Skin epidermis (tissue), 12 donors: Measurements from ENCODE around the gene UHRF1.
"Not testable (repeated sequence)": the region's sequence is repeated elsewhere in the genome, so short reads cannot be mapped to it uniquely, and the experiment has no call there.

Source experiments
- H3K27ac ChIP-seq, 21 experiments: fragments of 200-600 bp; sonication (generic) in 11 of 21; one replicate each; pipeline ENCODE4 v1.5.0; 2020; ENCODE audit warnings: mild to moderate bottlenecking in 3 of 21, inconsistent platforms in 2 of 21, moderate library complexity in 2 of 21
- H3K4me3 ChIP-seq, 7 experiments: fragments of 200-600 bp; sonication (generic) in 2 of 7; one replicate each; pipeline ENCODE4 v1.5.0; 2020; ENCODE audit warnings: inconsistent platforms in 2 of 7, mild to moderate bottlenecking in 2 of 7, moderate library complexity in 1 of 7

UHRF1 gene

DNA sequence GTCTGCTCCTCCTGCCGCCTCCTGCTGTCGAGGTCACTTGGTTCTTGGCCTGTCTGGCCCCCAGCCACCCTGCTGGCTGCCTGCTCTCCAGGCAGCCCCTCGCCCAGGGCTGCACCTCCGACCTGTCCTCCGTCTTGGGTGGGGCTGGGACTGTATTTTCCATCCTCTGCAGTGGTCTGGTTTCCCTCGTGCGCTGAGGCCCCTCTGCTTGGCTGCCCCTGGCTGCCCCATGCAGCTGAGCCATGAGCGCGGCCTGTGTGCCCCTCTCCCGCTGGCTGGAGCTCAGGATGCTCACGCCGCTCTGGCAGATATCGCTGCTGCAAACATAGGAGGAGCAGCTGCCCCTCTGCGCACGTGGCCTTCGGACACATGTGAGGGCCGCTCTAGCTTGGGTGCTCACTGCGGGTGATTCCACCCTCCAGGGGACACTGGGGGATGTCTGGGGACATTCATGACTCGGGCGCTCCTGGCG is 14.0 kb downstream of the UHRF1 start:
- no peak overlapping the region for H3K27ac ChIP-seq
- no peak overlapping the region for H3K4me3 ChIP-seq

DNA sequence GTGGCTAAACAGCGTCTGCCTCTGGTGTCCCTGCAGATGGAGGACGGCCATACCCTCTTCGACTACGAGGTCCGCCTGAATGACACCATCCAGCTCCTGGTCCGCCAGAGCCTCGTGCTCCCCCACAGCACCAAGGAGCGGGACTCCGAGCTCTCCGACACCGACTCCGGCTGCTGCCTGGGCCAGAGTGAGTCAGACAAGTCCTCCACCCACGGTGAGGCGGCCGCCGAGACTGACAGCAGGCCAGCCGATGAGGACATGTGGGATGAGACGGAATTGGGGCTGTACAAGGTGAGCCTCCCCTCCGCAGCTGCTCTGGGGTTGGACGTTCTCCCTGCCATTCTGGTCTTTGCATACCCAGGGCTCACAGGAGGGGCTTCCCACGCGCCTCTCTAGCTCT is 19.9 kb downstream of the UHRF1 start:
- Histone ChIP-seq H3K27ac (no peak overlapping the region), H3K4me3 (no peak overlapping the region)

DNA sequence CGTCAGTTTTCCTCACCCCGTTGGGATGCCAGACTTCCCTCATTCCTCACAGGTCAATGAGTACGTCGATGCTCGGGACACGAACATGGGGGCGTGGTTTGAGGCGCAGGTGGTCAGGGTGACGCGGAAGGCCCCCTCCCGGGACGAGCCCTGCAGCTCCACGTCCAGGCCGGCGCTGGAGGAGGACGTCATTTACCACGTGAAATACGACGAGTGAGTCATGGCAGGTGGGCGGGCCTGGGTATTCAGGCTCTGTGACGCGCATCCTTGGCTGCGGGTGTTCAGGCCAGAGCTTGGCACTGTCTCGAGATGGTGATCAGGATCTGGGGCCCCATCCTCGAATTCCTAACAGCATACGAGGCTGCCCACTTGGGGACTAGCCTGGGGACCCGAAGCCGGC is 21.4 kb downstream of the UHRF1 start:
- H3K27ac ChIP-seq, result no peak overlapping the region
- no peak overlapping the region for H3K4me3 ChIP-seq

DNA sequence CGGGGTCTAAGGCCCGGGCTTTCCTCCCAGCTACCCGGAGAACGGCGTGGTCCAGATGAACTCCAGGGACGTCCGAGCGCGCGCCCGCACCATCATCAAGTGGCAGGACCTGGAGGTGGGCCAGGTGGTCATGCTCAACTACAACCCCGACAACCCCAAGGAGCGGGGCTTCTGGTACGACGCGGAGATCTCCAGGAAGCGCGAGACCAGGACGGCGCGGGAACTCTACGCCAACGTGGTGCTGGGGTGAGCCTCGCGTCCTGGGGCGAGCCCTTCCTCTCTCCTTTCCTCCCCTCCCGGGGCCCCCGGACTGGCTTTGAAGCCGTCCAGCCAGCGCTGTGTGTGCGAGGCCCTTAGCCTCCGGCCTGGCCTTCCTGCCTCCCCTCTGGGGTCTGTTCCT is 23.4 kb downstream of the UHRF1 start:
- H3K27ac ChIP-seq, result no peak overlapping the region

DNA sequence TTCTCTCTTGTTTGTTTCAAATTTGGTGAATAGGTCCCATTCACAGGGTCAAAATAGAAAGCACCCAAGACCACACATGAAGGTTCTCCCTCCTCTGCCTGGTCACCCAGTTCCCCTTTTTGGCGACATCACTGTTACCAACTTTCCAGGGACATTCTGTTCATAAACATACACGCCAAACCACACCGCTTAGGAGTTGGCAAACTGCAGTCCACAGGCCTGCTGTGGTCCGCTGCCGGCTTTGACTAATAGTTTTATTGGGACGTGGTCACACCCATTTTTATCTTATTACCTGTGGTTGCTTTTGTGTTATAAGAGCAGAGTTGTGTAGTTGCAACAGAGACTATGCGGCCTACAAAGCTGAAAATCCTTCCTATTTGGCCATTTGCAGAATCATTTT is 24.2 kb downstream of the UHRF1 start:
- Histone ChIP-seq H3K27ac (no peak overlapping the region), H3K4me3 (no peak overlapping the region)

More for the DNA sequence above, 23.4 kb downstream of the UHRF1 start:
- H3K4me3 ChIP-seq, result no peak overlapping the region

DNA sequence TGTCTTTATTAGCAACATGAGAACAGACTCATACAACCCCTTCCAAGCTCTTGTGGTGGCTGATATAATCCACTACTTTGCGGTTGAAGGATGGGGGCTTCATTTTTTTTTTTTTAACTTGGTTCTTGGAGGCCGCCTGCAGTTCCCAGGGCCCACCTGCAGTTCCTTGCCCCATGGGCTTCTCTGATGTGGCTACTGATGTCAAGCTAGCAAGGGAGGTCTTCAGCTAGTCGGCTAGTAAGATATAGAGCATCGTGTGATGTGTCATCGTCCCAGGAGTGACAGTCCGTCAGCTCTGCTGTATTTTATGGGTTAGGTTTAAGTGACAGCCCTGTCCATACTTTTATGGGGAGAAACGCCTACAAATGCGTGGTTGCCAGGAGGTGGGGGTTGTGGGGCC is 26.1 kb downstream of the UHRF1 start:
- H3K27ac ChIP-seq, result no peak overlapping the region
- no peak overlapping the region for H3K4me3 ChIP-seq

DNA sequence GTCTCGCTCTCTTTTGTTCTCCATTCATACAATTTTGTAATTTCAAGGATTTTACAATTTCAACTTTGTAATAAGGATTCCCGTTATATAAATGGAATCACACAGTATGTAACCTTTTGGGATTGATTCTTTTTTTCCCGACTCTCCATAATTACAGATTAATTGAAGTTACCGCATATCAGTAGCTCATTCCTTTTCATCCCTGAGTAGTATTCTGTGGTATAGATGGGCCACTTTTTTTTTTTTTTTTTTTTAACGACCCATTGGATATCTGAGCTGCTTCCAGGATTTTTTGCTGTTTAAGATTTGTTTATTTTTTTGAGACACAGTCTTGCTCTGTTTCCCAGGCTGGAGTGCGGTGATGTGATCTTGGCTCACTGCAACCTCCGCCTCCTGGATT is 27.8 kb downstream of the UHRF1 start:
- Histone ChIP-seq H3K4me3 (no peak overlapping the region), H3K27ac (no peak overlapping the region)

DNA sequence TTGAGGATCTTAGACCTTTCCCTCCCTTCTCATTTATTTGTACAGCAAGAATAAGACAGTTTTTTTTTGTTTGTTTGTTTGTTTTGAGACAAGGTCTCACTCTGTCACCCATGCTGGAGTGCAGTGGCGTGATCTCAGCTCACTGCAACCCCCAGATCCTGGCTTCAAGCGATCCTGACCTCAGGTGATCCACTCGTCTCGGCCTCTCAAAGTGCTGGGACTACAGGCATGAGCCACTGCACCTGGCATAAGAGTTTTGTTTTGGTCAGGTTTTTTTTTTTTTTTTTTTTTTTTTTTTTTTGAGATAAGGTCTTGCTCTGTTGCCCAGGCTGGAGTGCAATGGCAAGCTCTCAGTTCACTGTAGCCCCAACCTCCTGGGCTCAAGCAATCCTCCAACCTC is 29.2 kb downstream of the UHRF1 start:
- not testable (repeated sequence) for H3K4me3 ChIP-seq, H3K27ac ChIP-seq

DNA sequence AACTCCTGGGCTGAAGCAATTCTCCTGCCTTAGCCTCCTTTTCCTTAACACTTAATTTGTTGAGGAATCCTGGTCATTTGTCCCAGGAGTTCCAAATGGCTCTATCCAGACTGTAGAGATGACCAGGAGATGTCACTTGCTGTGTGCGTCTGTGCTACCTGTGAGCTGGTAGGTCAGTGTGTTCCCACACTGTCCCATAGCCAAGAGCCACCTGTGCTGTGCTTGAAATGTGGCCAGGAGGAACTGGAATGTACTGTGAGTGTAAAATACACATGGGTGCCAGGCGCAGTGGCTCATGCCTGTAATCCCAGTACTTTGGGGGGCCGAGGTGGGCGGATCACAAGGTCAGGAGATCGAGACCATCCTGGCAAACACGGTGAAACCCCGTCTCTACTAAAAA is 30.2 kb downstream of the UHRF1 start:
- no peak overlapping the region for H3K27ac ChIP-seq
- H3K4me3 ChIP-seq, result no peak overlapping the region

DNA sequence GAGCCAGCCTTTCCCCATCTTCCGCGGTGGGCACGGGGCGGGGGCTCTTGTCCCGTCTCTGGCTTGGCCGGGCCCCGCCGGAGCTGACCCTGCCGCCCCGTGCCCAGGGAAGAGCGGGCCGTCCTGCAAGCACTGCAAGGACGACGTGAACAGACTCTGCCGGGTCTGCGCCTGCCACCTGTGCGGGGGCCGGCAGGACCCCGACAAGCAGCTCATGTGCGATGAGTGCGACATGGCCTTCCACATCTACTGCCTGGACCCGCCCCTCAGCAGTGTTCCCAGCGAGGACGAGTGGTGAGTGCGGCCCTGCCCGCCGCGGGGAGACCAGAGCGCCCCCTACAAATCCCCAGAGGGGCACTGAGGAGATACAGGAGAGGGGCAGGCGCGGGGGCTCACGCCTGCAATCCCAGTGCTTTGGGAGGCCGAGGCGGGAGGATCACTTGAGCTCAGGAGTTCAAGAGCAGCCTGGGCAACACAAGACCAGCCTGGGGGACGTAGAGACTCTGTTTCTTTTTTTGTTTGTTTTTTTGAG is 32.4 kb downstream of the UHRF1 start:
- H3K4me3 ChIP-seq, H3K27ac ChIP-seq: not testable (repeated sequence)

DNA sequence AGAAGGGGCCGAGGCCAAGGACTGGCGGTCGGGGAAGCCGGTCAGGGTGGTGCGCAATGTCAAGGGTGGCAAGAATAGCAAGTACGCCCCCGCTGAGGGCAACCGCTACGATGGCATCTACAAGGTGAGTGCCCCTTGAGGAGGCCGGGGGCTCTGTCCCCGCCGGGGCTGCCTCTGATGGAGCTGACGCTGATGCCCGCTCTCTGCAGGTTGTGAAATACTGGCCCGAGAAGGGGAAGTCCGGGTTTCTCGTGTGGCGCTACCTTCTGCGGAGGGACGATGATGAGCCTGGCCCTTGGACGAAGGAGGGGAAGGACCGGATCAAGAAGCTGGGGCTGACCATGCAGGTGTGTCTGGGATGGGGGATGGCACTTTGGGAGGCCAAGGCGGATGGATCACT is 41.3 kb downstream of the UHRF1 start:
- H3K4me3 ChIP-seq, H3K27ac ChIP-seq: not testable (repeated sequence)

DNA sequence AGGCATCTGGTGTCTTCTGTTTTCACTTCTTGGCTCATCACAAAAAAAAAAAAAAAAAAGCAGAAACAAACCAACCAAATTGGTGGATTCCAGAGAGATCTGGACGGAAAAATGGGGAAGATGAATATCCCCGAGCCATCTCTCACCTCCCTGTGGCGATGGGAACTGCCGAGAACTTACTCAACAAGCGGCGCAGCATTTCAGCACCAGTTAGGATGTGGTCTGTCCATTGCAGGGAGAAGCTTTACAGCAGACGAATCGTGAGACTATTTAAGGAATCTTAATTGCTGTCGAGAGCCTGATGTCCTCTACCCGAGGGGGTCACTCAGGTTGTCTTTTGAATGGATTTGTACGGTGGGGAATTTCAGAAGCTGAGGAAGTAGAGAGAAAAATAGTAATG is 42.4 kb downstream of the UHRF1 start:
- Histone ChIP-seq H3K4me3 (no peak overlapping the region), H3K27ac (no peak overlapping the region)

DNA sequence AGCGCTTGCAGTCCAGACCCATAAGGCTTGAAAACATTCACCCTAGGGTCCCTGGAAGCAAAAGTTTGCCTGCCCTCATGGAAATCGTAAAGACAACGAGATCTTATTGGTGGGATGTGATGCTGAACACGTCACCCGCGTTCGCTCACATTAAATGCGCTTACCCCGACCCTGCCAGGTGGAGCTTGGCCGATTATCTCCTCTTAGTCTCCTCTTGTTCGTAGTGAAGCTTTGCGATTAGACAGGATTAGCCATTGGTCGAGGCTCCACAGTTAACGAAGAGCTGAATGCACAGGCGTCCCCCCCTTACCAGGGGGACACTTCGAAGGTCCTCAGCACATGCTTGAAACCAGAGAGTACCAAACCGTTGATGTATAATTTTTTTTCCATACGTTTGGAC is 43.6 kb downstream of the UHRF1 start:
- Histone ChIP-seq H3K4me3 (no peak overlapping the region), H3K27ac (no peak overlapping the region)

DNA sequence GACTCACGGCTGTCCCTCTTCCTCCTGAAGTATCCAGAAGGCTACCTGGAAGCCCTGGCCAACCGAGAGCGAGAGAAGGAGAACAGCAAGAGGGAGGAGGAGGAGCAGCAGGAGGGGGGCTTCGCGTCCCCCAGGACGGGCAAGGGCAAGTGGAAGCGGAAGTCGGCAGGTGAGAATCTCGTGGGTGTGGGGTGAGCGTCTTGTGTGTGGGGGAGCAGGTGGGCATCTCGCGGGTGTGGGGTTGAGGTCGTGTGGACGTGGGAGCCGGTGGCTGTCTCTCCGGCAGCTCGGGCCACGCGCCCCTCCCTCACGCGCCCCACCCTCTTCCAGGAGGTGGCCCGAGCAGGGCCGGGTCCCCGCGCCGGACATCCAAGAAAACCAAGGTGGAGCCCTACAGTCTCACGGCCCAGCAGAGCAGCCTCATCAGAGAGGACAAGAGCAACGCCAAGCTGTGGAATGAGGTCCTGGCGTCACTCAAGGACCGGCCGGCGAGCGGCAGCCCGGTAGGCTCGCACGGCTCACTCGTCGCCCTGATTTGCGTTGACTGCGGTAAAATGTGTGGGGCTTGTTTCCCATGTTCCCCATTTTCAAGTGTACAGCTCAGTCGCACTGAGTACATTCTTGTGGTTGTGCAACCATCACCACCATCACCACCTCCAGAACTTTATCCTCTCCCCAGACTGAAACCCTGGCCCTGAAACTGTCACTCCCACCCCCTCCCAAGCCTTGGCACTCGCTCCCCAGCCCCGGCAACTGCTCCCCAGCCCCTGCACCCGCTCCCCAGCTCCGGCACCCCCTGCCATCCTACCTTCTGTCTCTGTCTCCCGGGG is 45.2 kb downstream of the UHRF1 start:
- H3K4me3 ChIP-seq, H3K27ac ChIP-seq: not testable (repeated sequence)

DNA sequence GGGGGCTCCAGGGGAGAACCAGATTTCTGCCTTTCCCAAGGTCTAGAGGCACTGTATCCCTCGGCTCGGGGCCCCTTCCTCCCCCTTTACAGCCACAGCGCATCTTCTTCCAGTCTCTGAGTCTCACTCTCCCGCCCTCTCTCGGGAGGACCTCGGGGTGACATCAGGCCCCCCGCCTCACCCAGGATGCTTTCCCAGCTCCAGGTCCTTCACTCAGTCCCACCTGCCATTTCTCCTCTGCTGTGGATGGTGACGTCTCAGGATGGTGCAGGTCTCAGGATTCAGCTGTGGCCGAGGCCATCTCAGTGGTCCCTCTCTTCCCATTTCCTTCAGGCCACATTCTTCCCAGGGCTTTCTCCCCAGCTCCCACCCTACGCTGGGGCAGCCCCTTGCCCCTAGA is 46.0 kb downstream of the UHRF1 start:
- H3K4me3 ChIP-seq, result no peak overlapping the region
- H3K27ac ChIP-seq, result no peak overlapping the region

DNA sequence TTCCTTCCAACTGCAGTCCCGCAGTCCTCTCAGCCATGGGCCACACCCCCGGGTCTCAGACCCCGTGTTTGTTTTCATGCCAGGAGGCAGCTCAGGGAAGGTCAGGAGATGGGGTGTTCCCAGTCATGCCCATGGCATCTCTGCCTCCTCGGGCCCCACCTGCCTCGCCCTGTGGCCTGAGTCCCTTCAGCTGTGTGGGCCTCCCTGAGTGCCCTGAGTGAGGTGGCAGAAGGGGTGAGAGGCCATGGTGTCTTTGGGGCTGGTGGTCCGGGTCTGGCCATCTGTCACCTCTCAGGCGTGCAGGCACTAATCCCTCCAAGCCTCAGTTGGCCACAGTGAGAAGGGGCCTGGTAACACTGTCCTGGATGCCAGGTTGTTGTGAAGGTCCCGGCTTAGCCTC is 48.7 kb downstream of the UHRF1 start:
- H3K4me3 ChIP-seq, result no peak overlapping the region
- H3K27ac ChIP-seq, result no peak overlapping the region

DNA sequence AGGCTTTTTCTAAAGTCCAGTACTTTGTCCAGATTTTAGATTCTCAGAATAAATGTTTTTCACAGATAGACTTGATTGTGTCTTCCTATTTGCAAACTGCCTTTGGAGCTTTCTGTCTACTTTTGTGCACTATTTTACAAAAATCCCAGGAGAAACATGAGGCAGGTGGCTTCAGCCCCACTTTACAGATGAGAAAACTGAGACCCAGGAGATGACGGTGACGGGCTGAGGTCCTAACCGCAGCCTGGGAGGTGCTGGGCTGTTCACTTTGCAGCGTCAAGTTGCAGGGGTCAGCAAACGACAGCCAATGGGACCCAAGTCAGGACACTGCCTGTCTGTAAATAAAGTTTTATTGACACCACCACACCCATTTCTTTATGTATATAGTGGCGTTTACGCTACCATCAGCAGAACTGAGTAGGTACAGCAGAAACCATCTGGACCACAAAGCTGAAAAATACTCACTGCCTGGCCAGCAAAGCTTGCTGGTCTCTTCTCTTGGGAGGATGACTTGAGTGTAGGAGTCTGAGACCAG is 52.9 kb downstream of the UHRF1 start:
- Histone ChIP-seq H3K27ac (no peak overlapping the region), H3K4me3 (no peak overlapping the region)

DNA sequence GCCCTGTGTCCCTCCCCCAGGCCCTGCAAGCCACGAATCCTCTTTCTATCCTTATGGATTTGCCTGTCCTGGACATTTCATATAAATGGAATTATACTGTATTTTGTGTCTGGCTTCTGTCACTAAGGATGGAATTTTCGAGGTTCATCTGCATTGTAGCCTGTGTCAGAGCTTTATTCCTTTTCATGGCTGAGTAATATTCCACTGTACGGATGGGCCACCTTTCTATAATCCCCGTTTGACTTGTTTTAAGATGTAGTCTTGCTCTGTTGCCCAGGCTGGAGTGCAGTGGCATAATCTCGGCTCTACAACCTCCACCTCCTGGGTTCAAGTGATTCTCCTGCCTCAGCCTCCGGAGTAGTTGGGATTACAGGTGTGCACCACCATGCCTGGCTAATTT is 55.8 kb downstream of the UHRF1 start:
- no peak overlapping the region for H3K4me3 ChIP-seq
- no peak overlapping the region for H3K27ac ChIP-seq

DNA sequence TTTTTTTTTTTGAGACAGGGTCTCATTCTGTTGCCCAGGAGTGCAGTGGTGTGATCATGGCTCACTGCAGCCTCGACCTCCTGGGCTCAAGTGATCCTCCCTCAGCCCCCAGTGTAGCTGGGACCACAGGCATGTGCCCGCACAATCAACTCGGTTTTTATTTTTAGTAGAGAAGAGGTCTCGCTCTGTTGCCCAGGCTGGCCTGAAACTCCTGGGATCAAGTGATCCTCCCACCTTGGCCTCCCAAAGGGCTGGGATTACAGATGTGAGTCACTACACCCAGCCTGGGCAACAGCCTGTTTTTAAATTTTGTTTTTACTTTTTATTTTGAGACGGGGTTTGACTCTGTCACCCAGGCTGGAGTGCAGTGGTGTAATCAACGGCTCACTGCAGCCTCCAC is 57.3 kb downstream of the UHRF1 start:
- Histone ChIP-seq H3K4me3 (no peak overlapping the region), H3K27ac (no peak overlapping the region)

DNA sequence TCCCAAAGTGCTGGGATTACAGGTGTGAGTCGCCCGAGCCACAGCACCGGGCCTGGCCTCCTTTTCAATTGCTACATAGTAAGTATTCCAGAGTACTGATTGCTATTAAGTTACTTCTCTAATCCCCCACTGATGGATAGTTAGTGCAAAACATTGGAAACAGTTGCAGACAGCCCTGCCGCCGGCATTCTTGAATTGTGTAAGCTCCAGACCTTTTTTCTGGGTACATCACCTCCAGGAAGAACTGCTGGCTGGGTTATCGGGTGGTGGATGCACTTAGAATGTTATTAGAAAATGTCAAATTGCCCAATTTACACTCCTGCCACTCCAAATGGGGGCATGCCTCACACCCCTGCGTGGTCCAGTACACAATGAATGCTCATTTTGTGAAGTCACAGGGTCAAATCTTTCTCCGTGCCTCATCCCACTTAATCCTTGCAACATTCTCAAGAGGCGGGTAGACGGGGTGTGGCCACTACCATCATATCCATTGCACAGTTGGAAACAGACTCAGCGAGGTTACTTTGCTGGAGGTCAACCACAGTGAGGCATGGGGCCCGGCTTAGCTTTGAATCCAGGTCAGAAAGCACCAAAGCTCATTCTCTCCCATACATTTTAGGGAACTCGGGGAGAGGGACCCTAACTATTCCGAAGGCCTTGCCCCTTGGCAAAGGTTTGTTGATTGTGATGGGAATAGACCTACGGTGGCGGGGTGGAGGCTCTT is 58.6 kb downstream of the UHRF1 start:
- peak overlapping the region in 16 of 21 experiments; percentile 18 to 74 (median 65) for H3K27ac ChIP-seq
- H3K4me3 ChIP-seq, result peak overlapping the region; percentile 9 to 68 (median 20)
